Measurements from ENCODE around the gene LGALS3BP.

- TF ChIP-seq CTCF (IDR thresholded peaks at IDR 0.05 in 8 of 11, conservative IDR thresholded peaks at IDR 0.05 in 3 of 11) (no peak), POLR2A (IDR thresholded peaks at IDR 0.05) (no peak)
Observed at GRCh38 chr17:78972507-78973105, 7.1 kb downstream of the LGALS3BP start.

Measured in spleen (tissue), 7 donors.